Germinal center (tissue), 1 donor: ENCODE results near the gene TMCO4.

ENCODE experiments used
- DNase-seq: peaks from one replicate; pipeline ENCODE4 v3.0.0; 2012; ENCODE audit warnings: mixed read lengths, low spot score

The TMCO4 gene

GRCh38 chr1:19684677-19685076, 115.0 kb downstream of the TMCO4 start:
- no peak for DNase-seq

GRCh38 chr1:19683351-19683750, 116.4 kb downstream of the TMCO4 start:
- DNase-seq: no peak

- DNase-seq: no peak
Observed at GRCh38 chr1:19682901-19683300, 116.8 kb downstream of the TMCO4 start.

- DNase-seq: no peak
Observed at GRCh38 chr1:19682257-19682656, 117.5 kb downstream of the TMCO4 start.

- no peak for DNase-seq
Observed at GRCh38 chr1:19680644-19681043, 119.1 kb downstream of the TMCO4 start.

GRCh38 chr1:19679691-19680090, 120.0 kb downstream of the TMCO4 start:
- no peak for DNase-seq

- DNase-seq: no peak
Observed at GRCh38 chr1:19678931-19679453, 120.7 kb downstream of the TMCO4 start.

GRCh38 chr1:19678493-19678892, 121.2 kb downstream of the TMCO4 start:
- no peak for DNase-seq

GRCh38 chr1:19676438-19676922, 123.2 kb downstream of the TMCO4 start:
- peak; percentile 33 for DNase-seq

GRCh38 chr1:19675797-19676196, 123.9 kb downstream of the TMCO4 start:
- DNase-seq: no peak

- DNase-seq: no peak
Observed at GRCh38 chr1:19672237-19672636, 127.5 kb downstream of the TMCO4 start.

GRCh38 chr1:19670787-19671186, 128.9 kb downstream of the TMCO4 start:
- DNase-seq: no peak

- no peak for DNase-seq
Observed at GRCh38 chr1:19668888-19669287, 130.8 kb downstream of the TMCO4 start.

- no peak for DNase-seq
Observed at GRCh38 chr1:19665496-19666465, 133.9 kb downstream of the TMCO4 start.

GRCh38 chr1:19665186-19665495, 134.6 kb downstream of the TMCO4 start:
- DNase-seq: no peak

- peak; percentile 48 for DNase-seq
Observed at GRCh38 chr1:19664453-19665185, 135.1 kb downstream of the TMCO4 start, which contains the start of gene HTR6. TSS of gene HTR6 (plus strand) at chr1:19664875. CDS start at chr1:19665754, 879 bp downstream.

GRCh38 chr1:19662313-19662712, 137.4 kb downstream of the TMCO4 start:
- no peak for DNase-seq

- no peak for DNase-seq
Observed at GRCh38 chr1:19661721-19662228, 137.9 kb downstream of the TMCO4 start.

- DNase-seq: no peak
Observed at GRCh38 chr1:19658186-19658585, 141.5 kb downstream of the TMCO4 start.

GRCh38 chr1:19657511-19657910, 142.2 kb downstream of the TMCO4 start:
- no peak for DNase-seq

GRCh38 chr1:19656780-19657466, 142.8 kb downstream of the TMCO4 start:
- DNase-seq: no peak
